Dermis microvascular lymphatic vessel endothelial cell (primary cell): ENCODE data around the gene KRTAP3-3. TPM values are rescaled to one million over a fixed set of nuclear protein-coding genes. Genes with fewer than 3 reads are reported as not detected.
"Not testable (repeated sequence)": the region's sequence is repeated elsewhere in the genome, so short reads cannot be mapped to it uniquely, and the experiment has no call there.

Experiments
- DNase-seq, 2 donors: peaks; one replicate each; pipeline versions ENCODE4 v3.0.0 to v3.0.0-alpha.2; 2010; ENCODE audit warnings: low read depth in 2 of 2
- total RNA-seq: library from RNA; depleted of rRNA; stranded (reverse); fragments of >200 nt; gene quantifications from 2 replicates; pipeline ENCODE4 v1.2.1, GENCODE V29; 2014

The KRTAP3-3 gene
- total RNA-seq, 1 donor from 2014 or later = not detected

GRCh38 chr17:41004397-41004796 lies 10.4 kb upstream of the KRTAP3-3 start:
- DNase-seq = no peak

DNA sequence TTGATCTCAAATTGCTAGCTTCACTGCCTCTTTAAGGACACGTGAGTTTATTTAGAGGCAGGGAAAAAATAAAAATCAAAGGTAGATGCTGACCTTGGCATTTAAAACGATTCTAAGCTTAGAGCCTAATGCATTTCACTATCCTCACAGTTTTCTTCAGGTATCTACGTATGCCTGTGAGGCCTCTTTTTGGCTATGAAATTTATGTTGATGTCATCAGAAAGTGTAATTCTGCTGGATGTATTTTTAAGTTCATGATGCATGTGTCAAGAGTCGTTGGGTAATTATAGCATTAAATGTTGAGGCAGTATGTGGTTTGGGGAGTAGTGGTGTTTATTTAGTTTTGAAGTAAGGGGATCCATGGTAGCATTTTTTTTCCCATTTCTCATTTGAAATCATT lies 10.0 kb upstream of the KRTAP3-3 start:
- DNase-seq = no peak

DNA sequence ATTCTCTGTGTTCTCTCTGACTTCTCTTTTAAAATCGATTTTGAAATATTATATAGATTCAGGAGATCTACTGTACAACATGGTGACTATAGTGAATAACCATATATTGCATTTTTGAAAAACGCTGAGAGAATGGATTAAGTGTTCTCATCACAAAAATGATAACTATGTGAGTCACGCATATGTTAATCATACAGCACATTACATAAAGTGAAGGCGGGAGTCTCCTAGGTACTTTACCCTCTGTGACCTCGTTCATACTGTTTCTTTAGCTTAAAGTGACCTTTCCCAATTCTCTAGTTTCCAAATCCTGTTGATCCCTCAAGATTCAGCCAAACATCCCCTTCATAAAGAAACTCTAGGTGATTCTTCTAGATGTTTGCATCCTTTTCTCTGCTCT lies 8.8 kb upstream of the KRTAP3-3 start:
- no peak for DNase-seq

DNA sequence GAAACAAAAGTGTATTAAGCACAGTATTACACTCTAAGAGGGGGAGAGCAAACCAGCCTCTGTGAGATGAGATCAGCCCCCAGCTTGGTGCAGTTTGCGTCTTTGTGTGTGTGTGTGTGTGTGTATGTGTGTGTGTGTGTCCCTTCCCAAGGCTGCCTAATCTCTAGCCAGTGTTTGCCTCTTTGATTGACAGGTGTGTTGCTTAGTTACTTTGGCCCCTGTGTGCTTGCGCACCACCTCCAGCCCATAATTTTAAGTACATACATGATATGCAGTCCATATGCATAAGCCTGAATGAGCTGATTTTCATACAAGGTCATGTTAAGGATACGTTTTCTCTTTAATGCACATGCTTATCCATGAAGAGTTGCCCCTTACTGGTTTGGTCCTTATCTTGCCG lies 7.8 kb upstream of the KRTAP3-3 start:
- no peak for DNase-seq

DNA sequence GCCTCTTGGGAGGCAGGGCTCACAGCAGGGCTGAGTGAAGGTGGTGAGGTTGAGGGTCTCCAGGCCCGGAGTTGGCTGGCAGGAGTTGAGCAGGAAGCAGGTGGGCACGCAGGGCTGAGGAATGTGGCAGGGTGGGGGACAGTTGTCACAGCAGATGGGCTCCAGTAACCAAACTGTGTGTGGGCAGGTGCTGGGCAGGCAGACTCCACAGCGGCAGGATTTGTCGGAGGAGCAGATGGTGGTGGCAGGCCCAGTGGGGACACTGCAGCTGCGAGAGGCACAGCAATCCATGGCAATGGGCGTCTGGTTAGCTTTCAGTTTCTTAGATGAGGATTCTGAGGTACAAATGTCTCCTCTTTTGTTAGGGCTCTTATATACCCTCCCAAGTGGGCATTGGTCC lies 5.6 kb upstream of the KRTAP3-3 start, which contains the start of gene KRTAP3-2:
KRTAP3-2 (minus strand) TSS at position 344 of the 400 bp plus-strand sequence; CDS start at position 291, 53 bp downstream.
- DNase-seq = not testable (repeated sequence)

DNA sequence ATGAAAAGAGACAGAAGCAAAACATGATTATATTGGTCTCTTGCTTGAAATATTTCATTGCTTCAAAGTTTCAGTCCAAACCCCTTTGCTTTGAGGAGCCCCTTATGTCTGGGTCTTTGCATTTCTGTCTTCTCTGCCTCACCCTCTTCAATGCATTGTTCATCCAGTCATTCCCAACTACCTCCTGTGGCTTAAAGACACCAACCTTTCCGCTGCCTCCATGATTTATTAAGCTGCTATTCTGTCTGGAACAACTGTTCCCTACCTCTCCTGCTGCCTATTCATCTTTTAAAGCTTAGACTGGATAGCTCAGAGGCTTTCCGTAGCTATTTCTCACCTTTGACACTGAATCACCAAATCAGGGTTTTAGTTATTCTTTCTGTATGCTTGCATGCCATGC lies 3.4 kb upstream of the KRTAP3-3 start:
- no peak for DNase-seq

DNA sequence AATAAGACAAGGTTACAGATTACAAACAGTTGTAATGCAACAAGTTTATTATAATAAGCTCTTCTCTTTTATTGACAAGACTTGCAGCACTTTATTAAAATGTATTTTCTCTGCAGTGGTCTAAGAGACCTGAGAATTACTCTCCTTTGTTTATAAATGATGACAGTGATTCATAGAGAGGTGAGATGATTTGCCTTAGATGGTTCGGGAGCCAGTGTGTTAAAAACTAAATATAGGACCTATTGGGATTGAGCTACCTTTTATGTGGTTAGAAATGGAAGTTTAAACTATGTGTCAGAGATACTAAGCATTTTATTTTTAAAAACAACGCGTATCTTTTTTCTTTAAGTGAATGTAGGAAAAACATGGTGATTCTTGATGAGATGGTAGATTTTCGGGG lies 2.9 kb upstream of the KRTAP3-3 start:
- DNase-seq = no peak

GRCh38 chr17:40995116-40995515 lies 1.2 kb upstream of the KRTAP3-3 start:
- DNase-seq = no peak

- DNase-seq = no peak
Observed at GRCh38 chr17:40993084-40993483, 880 bp downstream of the KRTAP3-3 start.

GRCh38 chr17:40992666-40993065 lies 1.3 kb downstream of the KRTAP3-3 start:
- DNase-seq = no peak

GRCh38 chr17:40986920-40987319 lies 7.0 kb downstream of the KRTAP3-3 start:
- no peak for DNase-seq

DNA sequence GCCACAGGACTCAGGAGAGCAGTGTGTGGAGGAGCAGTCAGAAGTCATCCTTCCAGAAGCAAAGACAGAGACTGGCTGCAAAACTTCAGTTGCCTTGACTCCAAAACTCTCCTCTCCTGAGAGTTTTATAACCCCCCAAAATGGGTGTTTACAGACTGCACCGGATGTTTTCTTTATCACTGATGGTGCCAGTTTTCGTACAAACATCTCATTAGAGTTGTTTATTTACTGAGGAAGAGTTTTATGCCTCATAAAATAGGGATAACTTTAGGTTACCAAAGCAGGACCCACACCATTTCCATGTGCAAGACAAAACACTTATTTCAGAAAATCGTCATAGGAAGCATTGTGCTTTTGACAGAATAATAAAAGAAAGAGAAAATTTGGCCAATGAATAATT lies 9.7 kb downstream of the KRTAP3-3 start, which contains the start of gene KRT40:
KRT40 (minus strand) TSS at position 101 of the 400 bp plus-strand sequence; CDS start at position 48, 53 bp downstream.
- DNase-seq = no peak

DNA sequence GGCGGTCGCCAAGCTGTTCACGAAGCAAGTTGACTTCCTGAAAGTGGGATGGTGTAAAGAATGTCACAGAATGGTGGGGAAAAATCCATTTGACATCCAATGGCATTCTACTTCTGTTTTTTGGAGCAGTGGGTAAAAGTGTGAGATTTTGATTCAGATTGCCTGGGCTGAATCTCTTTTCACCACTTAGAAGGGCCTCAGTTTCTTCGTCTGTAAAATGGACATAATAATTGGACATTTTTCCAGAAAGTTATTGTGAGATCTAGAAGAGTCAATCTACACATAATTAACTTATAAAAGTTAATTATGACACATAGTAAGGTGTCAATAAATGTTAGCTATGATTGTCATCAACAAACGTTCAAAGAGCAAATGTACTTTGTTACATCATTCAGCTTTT lies 12.8 kb downstream of the KRTAP3-3 start:
- DNase-seq = no peak

DNA sequence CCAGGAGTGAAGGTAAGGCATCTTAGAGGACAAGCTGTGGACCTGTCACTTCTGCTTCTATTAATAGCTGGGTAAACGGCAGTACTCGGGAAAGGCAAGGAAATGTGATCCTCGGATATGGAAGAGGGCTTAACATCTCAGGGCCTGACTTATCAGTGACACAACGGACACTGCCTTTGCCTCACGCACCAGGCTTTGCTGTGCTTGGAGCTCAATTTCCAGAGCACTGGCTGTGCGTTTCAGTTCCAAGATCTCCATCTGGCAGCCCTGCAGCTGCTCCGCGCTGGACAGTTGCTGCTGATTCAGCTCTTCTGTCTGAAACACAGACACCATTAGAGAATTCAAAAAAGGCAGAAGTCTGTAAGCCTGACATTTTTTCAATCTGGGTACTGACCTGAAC lies 13.4 kb downstream of the KRTAP3-3 start:
- no peak for DNase-seq

- no peak for DNase-seq
Observed at GRCh38 chr17:40980117-40980516, 13.8 kb downstream of the KRTAP3-3 start.

DNA sequence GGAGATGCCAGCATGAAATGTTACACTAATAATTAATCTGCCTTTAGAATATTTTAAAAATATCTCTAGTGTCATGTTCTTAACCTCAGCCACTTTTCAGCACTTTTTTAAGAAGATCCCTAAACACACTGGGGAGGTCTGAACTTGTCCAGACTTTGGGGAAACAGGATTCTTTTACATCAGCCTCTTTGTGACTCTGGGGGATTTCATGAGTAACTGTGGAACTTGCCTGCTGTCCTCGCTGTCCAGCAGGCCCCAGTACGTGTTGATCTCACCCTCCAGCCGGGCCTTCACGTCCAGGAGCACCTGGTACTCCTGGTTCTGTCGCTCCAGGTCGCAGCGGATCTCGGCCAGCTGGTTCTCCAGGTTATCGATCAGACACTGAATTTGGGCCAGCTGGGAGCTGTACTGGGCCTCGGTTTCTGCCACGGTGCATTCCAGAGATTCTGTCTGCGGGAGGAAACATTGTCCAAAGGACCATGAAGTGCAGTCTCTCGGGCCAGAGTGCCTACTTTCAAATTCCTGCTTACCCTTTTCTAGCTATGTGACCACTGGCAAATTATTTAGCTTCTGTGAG lies 15.3 kb downstream of the KRTAP3-3 start:
- DNase-seq = no peak

DNA sequence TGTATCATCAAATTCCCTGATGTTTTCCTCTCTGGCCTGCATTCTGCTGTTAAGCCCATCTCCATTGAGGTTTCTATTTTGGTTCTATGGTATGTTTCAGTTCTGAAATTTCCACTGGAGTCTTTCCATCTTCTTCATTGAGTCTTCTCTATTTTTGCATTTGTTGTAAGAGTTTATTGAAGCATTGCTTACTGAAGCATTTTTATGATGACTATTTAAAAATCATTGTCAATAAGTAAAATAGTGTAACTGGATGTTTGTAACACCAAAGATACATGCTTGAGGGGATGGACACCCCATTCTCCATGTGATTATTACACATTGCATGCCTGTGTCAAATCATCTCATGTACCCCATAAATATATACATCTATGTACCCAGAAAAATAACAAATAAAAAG lies 18.4 kb downstream of the KRTAP3-3 start:
- DNase-seq = no peak

DNA sequence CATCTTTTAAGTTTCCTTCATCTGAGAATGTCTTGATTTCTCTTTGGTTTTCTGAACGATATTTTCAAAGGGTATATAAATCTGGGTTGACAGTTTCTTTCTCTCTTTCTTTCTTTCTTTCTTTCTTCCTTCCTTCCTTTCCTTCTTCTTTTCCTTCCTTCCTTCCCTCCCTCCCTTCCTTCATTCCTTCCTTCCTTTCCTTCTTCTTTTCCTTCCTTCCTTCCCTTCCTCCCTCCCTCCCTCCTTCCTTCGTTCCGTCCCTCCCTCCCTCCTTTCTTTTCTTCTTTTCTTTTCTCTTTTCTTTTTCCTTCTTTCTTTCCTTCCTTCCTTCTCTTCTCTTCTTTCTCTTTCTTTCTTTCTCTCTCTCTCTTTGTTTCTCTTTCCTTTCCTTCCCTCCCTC lies 19.6 kb downstream of the KRTAP3-3 start:
- no peak for DNase-seq

- DNase-seq = no peak
Observed at GRCh38 chr17:40967582-40967981, 26.4 kb downstream of the KRTAP3-3 start.

DNA sequence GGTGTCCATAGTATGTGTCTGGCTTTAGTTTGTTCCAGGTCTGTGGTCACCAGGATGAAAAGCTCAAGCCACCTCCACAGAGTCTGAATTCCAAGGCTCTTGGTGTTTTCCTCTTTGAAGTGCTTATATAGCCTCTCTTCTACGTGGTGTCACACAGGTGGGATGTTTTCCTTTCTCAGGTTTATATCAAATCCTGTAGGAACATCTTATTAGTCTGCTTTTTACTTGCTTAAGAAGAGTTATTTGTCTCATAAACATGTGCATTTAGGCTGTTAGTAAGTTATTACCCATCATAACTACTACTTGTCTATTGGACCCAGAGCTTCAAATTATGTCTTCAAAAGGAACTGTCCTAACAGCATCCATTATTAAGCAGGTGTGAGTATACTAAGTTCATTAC lies 27.1 kb downstream of the KRTAP3-3 start, which contains the start of gene KRT39:
KRT39 (minus strand) TSS at position 101 of the 400 bp plus-strand sequence; CDS start at position 9, 92 bp downstream.
- no peak for DNase-seq

DNA sequence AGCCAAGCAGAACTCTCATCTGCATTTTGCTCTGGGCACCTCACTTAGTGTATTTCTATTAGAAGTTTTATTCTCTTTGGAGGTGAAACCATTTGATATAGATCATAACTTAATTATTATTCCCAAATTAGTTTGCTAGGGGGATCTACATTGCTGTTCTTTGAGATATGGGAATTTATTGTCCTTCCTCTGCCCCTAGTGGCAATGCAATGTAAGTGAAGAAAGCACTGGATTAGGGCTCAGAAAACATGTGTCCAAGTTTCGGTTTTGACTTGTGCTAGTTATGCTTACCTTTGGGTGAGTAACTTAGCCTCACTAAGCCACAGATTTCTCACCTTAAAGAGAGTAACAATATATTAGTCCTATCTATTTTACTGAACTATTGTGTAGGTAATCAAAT lies 30.1 kb downstream of the KRTAP3-3 start:
- peak; percentile 19 to 20 for DNase-seq

DNA sequence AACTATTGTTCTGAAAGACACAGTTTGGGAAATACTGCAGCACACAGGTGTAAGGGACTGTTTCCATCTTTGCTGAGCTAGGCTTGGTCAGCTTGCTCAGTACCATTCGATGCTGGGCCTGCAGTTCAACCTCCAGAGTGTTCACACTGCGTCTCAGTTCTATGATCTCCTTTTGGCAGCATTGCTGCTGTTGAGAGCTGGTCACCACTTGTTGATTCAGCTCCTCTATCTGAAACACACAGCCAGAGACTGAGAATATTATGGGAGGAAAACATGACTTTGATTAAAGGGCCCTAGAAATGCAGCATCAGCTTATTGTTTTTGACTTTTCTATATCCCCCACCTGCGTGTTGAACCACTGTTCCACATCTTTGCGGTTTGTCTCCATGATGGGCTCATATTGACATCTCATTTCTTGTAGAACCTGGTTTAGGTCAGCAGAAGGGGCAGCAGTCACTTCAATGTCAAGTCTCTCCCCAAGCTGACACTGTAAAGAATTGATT lies 31.9 kb downstream of the KRTAP3-3 start:
- DNase-seq = no peak

DNA sequence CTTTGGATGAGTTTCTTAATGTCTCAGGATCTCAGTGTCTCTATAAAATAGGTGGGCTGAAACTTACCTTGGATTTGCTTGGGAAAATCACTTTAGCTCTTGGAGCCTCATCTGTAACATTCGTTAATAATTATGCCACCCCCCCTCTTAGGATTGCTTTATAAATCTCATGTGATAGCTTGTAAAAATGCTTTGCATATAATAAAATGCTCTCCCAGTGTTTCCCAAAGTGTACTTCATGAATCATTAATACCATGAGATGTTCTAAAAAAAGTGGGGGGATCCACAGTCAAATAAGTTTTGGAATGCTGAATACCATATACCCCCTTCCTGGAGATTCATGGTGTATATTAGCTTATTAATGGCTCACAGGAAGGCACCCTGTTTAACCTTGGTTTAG lies 32.4 kb downstream of the KRTAP3-3 start:
- no peak for DNase-seq

- DNase-seq = no peak
Observed at GRCh38 chr17:40960144-40960543, 33.8 kb downstream of the KRTAP3-3 start.
